Neural cell (in vitro differentiated cells): ENCODE data around the gene ACACA. TPM values are rescaled to one million over a fixed set of nuclear protein-coding genes. Genes with fewer than 3 reads are reported as not detected.
"Not testable (repeated sequence)": the region's sequence is repeated elsewhere in the genome, so short reads cannot be mapped to it uniquely, and the experiment has no call there.

ENCODE experiments used
- H2AFZ ChIP-seq: fragments of 200-600, 300-800 bp; sonication (generic), shearing (Covaris generic); 2 replicates; pipeline ENCODE4 v1.6.0; 2014; ENCODE audit warnings: low read depth, mild to moderate bottlenecking, antibody characterized with exemption, low read length, moderate library complexity
- H3F3A ChIP-seq: fragments of 200-600 bp; shearing (Covaris generic); 2 replicates; pipeline ENCODE4 v1.6.1; 2016; ENCODE audit warnings: mild to moderate bottlenecking, moderate library complexity, mixed read lengths, antibody characterized with exemption, low read length; ENCODE audit not compliant: insufficient read depth, poor library complexity, severe bottlenecking
- H3K27ac ChIP-seq: fragments of 200-600, 300-800 bp; sonication (generic), shearing (Covaris generic); 2 replicates; pipeline ENCODE4 v1.5.1; 2014; ENCODE audit warnings: mild to moderate bottlenecking, low read length, moderate library complexity
- H3K27me3 ChIP-seq: fragments of 300-800, 200-600 bp; sonication (generic), shearing (Covaris generic); 2 replicates; pipeline ENCODE4 v1.6.0; 2014; ENCODE audit warnings: mild to moderate bottlenecking, low read depth, low read length, moderate library complexity; ENCODE audit not compliant: insufficient read depth
- H3K36me3 ChIP-seq: fragments of 300-800, 200-600 bp; sonication (generic), shearing (Covaris generic); 2 replicates; pipeline ENCODE4 v1.5.1; 2014; ENCODE audit warnings: mild to moderate bottlenecking, antibody characterized with exemption, low read length, moderate library complexity; ENCODE audit not compliant: insufficient read depth
- H3K4me2 ChIP-seq: fragments of 300-800, 200-600 bp; sonication (generic), shearing (Covaris generic); 2 replicates; pipeline ENCODE4 v1.6.0; 2014; ENCODE audit warnings: mild to moderate bottlenecking, low read length
- H3K4me3 ChIP-seq: fragments of 300-800, 200-600 bp; sonication (generic), shearing (Covaris generic); 2 replicates; pipeline ENCODE4 v1.5.1; 2014; ENCODE audit warnings: mild to moderate bottlenecking, low read length, moderate library complexity
- H3K79me2 ChIP-seq: fragments of 200-600 bp; shearing (Covaris generic); replicated peaks from 2 replicates; pipeline ENCODE4 v1.6.0; 2014; ENCODE audit warnings: mild to moderate bottlenecking, low read length, moderate library complexity; ENCODE audit not compliant: insufficient read depth
- H3K9ac ChIP-seq: fragments of 300-800, 200-600 bp; sonication (generic), shearing (Covaris generic); 2 replicates; pipeline ENCODE4 v1.6.1; 2016; ENCODE audit warnings: mild to moderate bottlenecking, low read length, mixed read lengths
- H3K9me2 ChIP-seq: fragments of 200-600 bp; shearing (Covaris generic); 2 replicates; pipeline ENCODE4 v1.6.1; 2016; ENCODE audit warnings: mild to moderate bottlenecking, low read length, mixed read lengths; ENCODE audit not compliant: insufficient read depth
- H3K9me3 ChIP-seq: fragments of 200-600, 300-800 bp; sonication (generic), shearing (Covaris generic); 2 replicates; pipeline ENCODE4 v1.6.1; 2016; ENCODE audit warnings: mild to moderate bottlenecking, mixed run types, low read length, moderate library complexity, mixed read lengths
- H4K20me1 ChIP-seq: fragments of 200-600 bp; shearing (Covaris generic); 2 replicates; pipeline ENCODE4 v1.6.1; 2016; ENCODE audit warnings: mild to moderate bottlenecking, mixed run types; ENCODE audit not compliant: insufficient read depth
- CTCF ChIP-seq: fragments of 450-650 bp; IDR thresholded peaks from 2 replicates; pipeline ENCODE4 v1.5.1; 2014; ENCODE audit warnings: antibody characterized with exemption, mild to moderate bottlenecking, moderate library complexity; ENCODE audit not compliant: poor library complexity, severe bottlenecking
- EP300 ChIP-seq: fragments of 450-650 bp; conservative IDR thresholded peaks from 2 replicates; pipeline ENCODE4 v1.6.1; 2014; ENCODE audit warnings: antibody characterized with exemption, mild to moderate bottlenecking, moderate library complexity; ENCODE audit not compliant: poor library complexity, severe bottlenecking
- EZH2 ChIP-seq: fragments of 200-600, 300-800 bp; shearing (Covaris generic), sonication (generic); IDR thresholded peaks from 2 replicates; pipeline ENCODE4 v1.6.1; 2014; ENCODE audit warnings: antibody characterized with exemption, low read length, borderline replicate concordance, mild to moderate bottlenecking; ENCODE audit not compliant: insufficient read depth, poor library complexity, severe bottlenecking
- MXI1 ChIP-seq: fragments of 450-650 bp; conservative IDR thresholded peaks from 2 replicates; pipeline ENCODE4 v1.6.1; 2014; ENCODE audit warnings: antibody characterized with exemption, mild to moderate bottlenecking; ENCODE audit not compliant: poor library complexity, severe bottlenecking
- POLR2AphosphoS5 ChIP-seq: IDR thresholded peaks from 2 replicates; pipeline ENCODE4 v1.6.1; 2012
- RAD21 ChIP-seq: fragments of 450-650 bp; conservative IDR thresholded peaks from 2 replicates; pipeline ENCODE4 v1.6.1; 2014; ENCODE audit warnings: antibody characterized with exemption, mild to moderate bottlenecking, moderate library complexity
- REST ChIP-seq: IDR thresholded peaks from 2 replicates; pipeline ENCODE4 v1.6.1; 2012; ENCODE audit warnings: borderline replicate concordance
- SMC3 ChIP-seq: fragments of 450-650 bp; conservative IDR thresholded peaks from 2 replicates; pipeline ENCODE4 v1.6.1; 2014; ENCODE audit warnings: antibody characterized with exemption, mild to moderate bottlenecking, moderate library complexity; ENCODE audit not compliant: poor library complexity
- TAF1 ChIP-seq: IDR thresholded peaks from 2 replicates; pipeline ENCODE4 v1.6.1; 2012; ENCODE audit warnings: low read depth
- polyA plus RNA-seq: library from polyadenylated mRNA; depleted of rRNA; stranded (reverse); fragments of >200 nt; gene quantifications from 2 replicates; pipeline ENCODE4 v1.2.3, GENCODE V29; 2014

The ACACA gene
- polyA plus RNA-seq, 1 donor from 2014 or later = 38.4 TPM

GRCh38 chr17:37413875-37414519, 7.4 kb upstream of the ACACA start:
- Histone ChIP-seq H3K79me2 (peaks cover 3% of the 10 kb centered on the region), H3F3A (no peaks in the 10 kb centered on the region), H3K27me3 (no peaks in the 10 kb centered on the region), H3K4me2 (no peak overlapping the region), H3K27ac (no peak overlapping the region), H3K9me3 (no peaks in the 10 kb centered on the region), H3K36me3 (no peaks in the 10 kb centered on the region), H3K9ac (no peak overlapping the region), H3K9me2 (no peaks in the 10 kb centered on the region), H4K20me1 (no peaks in the 10 kb centered on the region), H3K4me3 (no peak overlapping the region), H2AFZ (no peak overlapping the region)
- no peak for TF ChIP-seq CTCF
- no peak for TF ChIP-seq RAD21
- no peak for TF ChIP-seq REST

DNA sequence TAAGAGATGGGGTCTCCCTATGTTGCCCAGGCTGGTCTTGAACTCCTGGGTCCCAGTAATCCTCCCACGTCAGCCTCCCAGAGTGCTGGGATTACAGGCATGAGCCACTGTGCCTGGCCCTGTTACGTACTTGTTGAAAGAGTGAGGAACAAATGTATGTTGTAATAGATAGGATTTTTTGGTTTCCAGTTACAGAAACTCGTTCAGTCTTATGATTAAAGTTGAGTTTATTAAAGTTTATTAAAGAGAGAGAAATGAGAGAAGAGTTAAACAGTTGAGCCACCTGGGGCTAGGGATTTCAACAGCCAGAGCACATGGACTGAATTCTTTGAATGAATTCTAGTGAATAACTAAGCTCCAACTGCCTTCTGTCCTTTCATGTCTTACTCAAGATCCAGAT, 3.7 kb upstream of the ACACA start:
- no peaks in the 10 kb centered on the region for H3K9me3 ChIP-seq
- H3K27ac ChIP-seq = no peak overlapping the region
- no peaks in the 10 kb centered on the region for H3K9me2 ChIP-seq
- H3F3A ChIP-seq = no peaks in the 10 kb centered on the region
- TF ChIP-seq TAF1 = no peak
- TF ChIP-seq SMC3 = no peak
- no peak for TF ChIP-seq REST
- TF ChIP-seq CTCF = no peak
- TF ChIP-seq POLR2AphosphoS5 = no peak
- no peak for TF ChIP-seq EZH2
- TF ChIP-seq EP300 = no peak
- no peak for TF ChIP-seq MXI1
- TF ChIP-seq RAD21 = no peak
- no peaks in the 10 kb centered on the region for H4K20me1 ChIP-seq
- no peak overlapping the region for H3K4me3 ChIP-seq
- no peaks in the 10 kb centered on the region for H3K36me3 ChIP-seq
- H3K4me2 ChIP-seq = no peak overlapping the region
- H3K27me3 ChIP-seq = no peaks in the 10 kb centered on the region
- H3K9ac ChIP-seq = no peak overlapping the region
- H2AFZ ChIP-seq = no peak overlapping the region
- peaks cover 3% of the 10 kb centered on the region for H3K79me2 ChIP-seq

- H3K27ac ChIP-seq, H3K4me3 ChIP-seq, H3K27me3 ChIP-seq, H3F3A ChIP-seq, H3K4me2 ChIP-seq, H3K9ac ChIP-seq, H2AFZ ChIP-seq, H3K79me2 ChIP-seq, H3K9me2 ChIP-seq, H3K9me3 ChIP-seq, H3K36me3 ChIP-seq, H4K20me1 ChIP-seq: not testable (repeated sequence)
These were observed 1.5 kb upstream of the ACACA start for GRCh38 chr17:37408145-37408479.
